Natural killer cell (primary cell): ENCODE data around the gene PPP2R2D. TPM values are rescaled to one million over a fixed set of nuclear protein-coding genes. Genes with fewer than 3 reads are reported as not detected.
"Not testable (repeated sequence)": the region's sequence is repeated elsewhere in the genome, so short reads cannot be mapped to it uniquely, and the experiment has no call there.

Experiments
- ATAC-seq, 3 donors: fragments of 150-1000 bp in 2 of 3; fragments of 200-7000 bp in 1 of 3; cut with Tn5 transposase; 1 replicate in 1 of 3; 2 replicates in 2 of 3; pipeline ENCODE4 v1.10.0; 2021; ENCODE audit warnings: mild to moderate bottlenecking in 2 of 3, moderate library complexity in 2 of 3
- DNase-seq, 2 donors: peaks; one replicate each; pipeline versions ENCODE4 v3.0.0 to v3.0.0-alpha.2; 2013 to 2021; ENCODE audit warnings: mixed read lengths in 1 of 2
- H3K27ac ChIP-seq: one replicate; pipeline ENCODE4 v1.5.1; 2013; ENCODE audit warnings: mild to moderate bottlenecking, low read length
- H3K27me3 ChIP-seq: one replicate; pipeline ENCODE4 v1.6.1; 2013; ENCODE audit warnings: low read length; ENCODE audit not compliant: control insufficient read depth, insufficient read depth
- H3K36me3 ChIP-seq: one replicate; pipeline ENCODE4 v1.6.1; 2013; ENCODE audit warnings: low read length; ENCODE audit not compliant: control insufficient read depth, insufficient read depth
- H3K4me1 ChIP-seq: one replicate; pipeline ENCODE4 v1.6.1; 2013; ENCODE audit warnings: low read length; ENCODE audit not compliant: control insufficient read depth, insufficient read depth
- H3K4me3 ChIP-seq: one replicate; pipeline ENCODE4 v1.5.1; 2013; ENCODE audit warnings: low read length
- H3K9me3 ChIP-seq: one replicate; pipeline ENCODE4 v1.6.1; 2013; ENCODE audit warnings: low read length; ENCODE audit not compliant: control insufficient read depth, insufficient read depth
- H3K27ac Mint-ChIP-seq, 2 donors: one replicate each; pipeline ENCODE4 v1.8.0; 2022; ENCODE audit warnings: mild to moderate bottlenecking in 2 of 2, mixed read lengths in 2 of 2, moderate library complexity in 1 of 2
- H3K27me3 Mint-ChIP-seq, 2 donors: one replicate each; pipeline ENCODE4 v1.8.0; 2022; ENCODE audit warnings: low read depth in 2 of 2, mixed read lengths in 2 of 2
- H3K36me3 Mint-ChIP-seq: one replicate; pipeline ENCODE4 v1.8.0; 2022; ENCODE audit warnings: mixed read lengths
- H3K4me1 Mint-ChIP-seq, 2 donors: one replicate each; pipeline ENCODE4 v1.8.0; 2022; ENCODE audit warnings: mixed read lengths in 2 of 2
- H3K4me3 Mint-ChIP-seq: one replicate; pipeline ENCODE4 v1.8.0; 2022; ENCODE audit warnings: mild to moderate bottlenecking, moderate library complexity, mixed read lengths
- H3K9me3 Mint-ChIP-seq, 2 donors: one replicate each; pipeline ENCODE4 v1.8.0; 2022; ENCODE audit warnings: mixed read lengths in 2 of 2
- WGBS: methylation state at CpG from one replicate; pipeline ENCODE4 v1.1.7; 2013; ENCODE audit warnings: missing lambda C conversion rate; ENCODE audit not compliant: insufficient coverage; 5-methylcytosine and 5-hydroxymethylcytosine counted together
- intact Hi-C: fragments of 100-400 bp; cut with micrococcal nuclease; formaldehyde crosslinking; loops from one replicate; pipeline ENCODE4 v1.14.2; 2022
- total RNA-seq, 4 donors: library from RNA; stranded (reverse); fragments of 120-200 nt in 1 of 4; gene quantifications; one replicate each; pipeline versions ENCODE4 v1.2.3 to v1.2.4, GENCODE V29; 2013 to 2022
- TF ChIP-seq, protein P1 (sequence below): fragments of 200-600 bp; IDR thresholded peaks from one replicate; pipeline ENCODE4 v1.8.0; 2022; ENCODE audit warnings: antibody characterized with exemption

PPP2R2D gene
- total RNA-seq, 3 donors from 2014 or later (not counting 1 experiment from before 2014, with no cell fraction given), result 28.6 to 39.8 (median 35.8) TPM

DNA sequence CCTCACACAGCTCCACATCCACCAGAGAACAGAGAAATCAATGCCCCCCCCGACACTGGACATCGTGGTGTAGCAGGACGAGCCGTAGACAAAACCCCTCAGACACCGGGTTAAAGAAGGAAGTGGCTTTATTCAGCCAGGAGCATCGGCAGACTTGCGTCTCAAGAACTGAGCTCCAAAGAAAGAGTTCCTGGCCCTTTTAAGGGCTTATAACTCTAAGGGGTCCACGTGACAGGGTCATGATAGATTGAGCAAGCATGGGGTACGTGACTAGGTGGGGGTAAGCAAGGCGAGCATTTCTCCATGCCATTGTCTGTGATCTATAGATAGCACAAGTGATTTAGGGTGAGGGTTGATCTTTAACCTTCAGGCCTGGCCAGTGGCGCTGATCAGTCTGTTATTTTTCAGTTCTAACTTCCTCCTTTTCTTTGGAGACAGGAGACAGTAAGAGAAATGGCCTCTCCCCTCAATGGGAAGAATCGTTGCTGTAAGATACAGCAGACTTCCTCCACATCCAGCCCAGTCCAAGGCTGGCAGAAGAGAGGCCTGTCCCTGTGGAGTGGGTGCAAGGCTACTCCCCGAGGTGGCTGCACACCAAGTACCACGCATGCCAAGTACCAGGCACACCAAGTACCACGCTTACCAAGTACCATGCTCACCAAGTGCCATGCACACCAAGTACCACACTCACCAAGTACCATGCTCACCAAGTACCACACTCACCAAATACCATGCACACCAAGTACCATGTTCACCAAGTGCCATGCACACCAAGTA, 19.5 kb upstream of the PPP2R2D start:
- TF ChIP-seq, protein P1, sequence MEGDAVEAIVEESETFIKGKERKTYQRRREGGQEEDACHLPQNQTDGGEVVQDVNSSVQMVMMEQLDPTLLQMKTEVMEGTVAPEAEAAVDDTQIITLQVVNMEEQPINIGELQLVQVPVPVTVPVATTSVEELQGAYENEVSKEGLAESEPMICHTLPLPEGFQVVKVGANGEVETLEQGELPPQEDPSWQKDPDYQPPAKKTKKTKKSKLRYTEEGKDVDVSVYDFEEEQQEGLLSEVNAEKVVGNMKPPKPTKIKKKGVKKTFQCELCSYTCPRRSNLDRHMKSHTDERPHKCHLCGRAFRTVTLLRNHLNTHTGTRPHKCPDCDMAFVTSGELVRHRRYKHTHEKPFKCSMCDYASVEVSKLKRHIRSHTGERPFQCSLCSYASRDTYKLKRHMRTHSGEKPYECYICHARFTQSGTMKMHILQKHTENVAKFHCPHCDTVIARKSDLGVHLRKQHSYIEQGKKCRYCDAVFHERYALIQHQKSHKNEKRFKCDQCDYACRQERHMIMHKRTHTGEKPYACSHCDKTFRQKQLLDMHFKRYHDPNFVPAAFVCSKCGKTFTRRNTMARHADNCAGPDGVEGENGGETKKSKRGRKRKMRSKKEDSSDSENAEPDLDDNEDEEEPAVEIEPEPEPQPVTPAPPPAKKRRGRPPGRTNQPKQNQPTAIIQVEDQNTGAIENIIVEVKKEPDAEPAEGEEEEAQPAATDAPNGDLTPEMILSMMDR, result no peak
- no peak overlapping the region for H3K27ac ChIP-seq
- ATAC-seq (no peak), DNase-seq (no peak)
- intact Hi-C loops, result no loop called here
- H3K27me3 ChIP-seq, result no peaks in the 10 kb centered on the region
- peaks cover 15 to 16% of the 10 kb centered on the region in 2 donors for H3K27me3 Mint-ChIP-seq
- H3K36me3 ChIP-seq, result no peaks in the 10 kb centered on the region
- H3K27ac Mint-ChIP-seq, result no peak overlapping the region
- no peaks in the 10 kb centered on the region for H3K36me3 Mint-ChIP-seq
- WGBS, result 83% methylated on average over 14 of the region's 15 CpGs
- H3K4me3 ChIP-seq, result no peak overlapping the region
- H3K4me1 Mint-ChIP-seq, result peaks cover 4 to 9% of the 10 kb centered on the region in 2 donors
- no peak overlapping the region for H3K4me3 Mint-ChIP-seq
- H3K4me1 ChIP-seq, result peaks cover 6% of the 10 kb centered on the region
- H3K9me3 ChIP-seq, result no peaks in the 10 kb centered on the region
- no peaks in the 10 kb centered on the region for H3K9me3 Mint-ChIP-seq

DNA sequence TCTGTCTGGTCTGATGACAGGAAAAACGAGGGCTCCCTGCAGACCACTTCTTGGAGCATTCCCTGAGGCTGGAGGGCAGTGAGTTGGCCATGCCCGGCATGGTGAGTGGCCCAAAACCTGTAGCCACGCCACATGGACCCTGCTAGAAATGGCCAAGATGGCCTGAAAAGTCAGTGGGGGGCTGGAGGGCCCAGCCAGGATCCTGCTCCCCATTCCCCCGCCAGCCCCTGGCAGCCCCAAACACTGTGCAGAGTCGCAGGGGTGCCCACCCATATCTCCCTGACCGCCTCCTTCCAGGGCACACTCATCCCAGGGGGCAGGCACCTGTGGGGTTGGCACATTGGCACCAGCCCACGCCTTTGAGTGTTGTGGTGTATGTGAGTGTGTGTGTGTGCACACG, 18.7 kb upstream of the PPP2R2D start:
- Histone ChIP-seq H3K4me3 (no peak overlapping the region), H3K4me1 (peaks cover 6% of the 10 kb centered on the region), H3K27me3 (no peaks in the 10 kb centered on the region), H3K36me3 (no peaks in the 10 kb centered on the region), H3K9me3 (no peaks in the 10 kb centered on the region), H3K27ac (no peak overlapping the region)
- no peaks in the 10 kb centered on the region for H3K36me3 Mint-ChIP-seq
- DNase-seq (no peak), ATAC-seq (no peak)
- H3K4me1 Mint-ChIP-seq, result peaks cover 4 to 9% of the 10 kb centered on the region in 2 donors
- intact Hi-C loops, result no loop called here
- H3K9me3 Mint-ChIP-seq, result no peaks in the 10 kb centered on the region
- no peak overlapping the region for H3K4me3 Mint-ChIP-seq
- TF ChIP-seq, protein P1, result no peak
- WGBS, result 92% methylated on average over 8 of the region's 8 CpGs
- no peak overlapping the region for H3K27ac Mint-ChIP-seq
- H3K27me3 Mint-ChIP-seq, result peaks cover 8 to 12% of the 10 kb centered on the region in 2 donors

DNA sequence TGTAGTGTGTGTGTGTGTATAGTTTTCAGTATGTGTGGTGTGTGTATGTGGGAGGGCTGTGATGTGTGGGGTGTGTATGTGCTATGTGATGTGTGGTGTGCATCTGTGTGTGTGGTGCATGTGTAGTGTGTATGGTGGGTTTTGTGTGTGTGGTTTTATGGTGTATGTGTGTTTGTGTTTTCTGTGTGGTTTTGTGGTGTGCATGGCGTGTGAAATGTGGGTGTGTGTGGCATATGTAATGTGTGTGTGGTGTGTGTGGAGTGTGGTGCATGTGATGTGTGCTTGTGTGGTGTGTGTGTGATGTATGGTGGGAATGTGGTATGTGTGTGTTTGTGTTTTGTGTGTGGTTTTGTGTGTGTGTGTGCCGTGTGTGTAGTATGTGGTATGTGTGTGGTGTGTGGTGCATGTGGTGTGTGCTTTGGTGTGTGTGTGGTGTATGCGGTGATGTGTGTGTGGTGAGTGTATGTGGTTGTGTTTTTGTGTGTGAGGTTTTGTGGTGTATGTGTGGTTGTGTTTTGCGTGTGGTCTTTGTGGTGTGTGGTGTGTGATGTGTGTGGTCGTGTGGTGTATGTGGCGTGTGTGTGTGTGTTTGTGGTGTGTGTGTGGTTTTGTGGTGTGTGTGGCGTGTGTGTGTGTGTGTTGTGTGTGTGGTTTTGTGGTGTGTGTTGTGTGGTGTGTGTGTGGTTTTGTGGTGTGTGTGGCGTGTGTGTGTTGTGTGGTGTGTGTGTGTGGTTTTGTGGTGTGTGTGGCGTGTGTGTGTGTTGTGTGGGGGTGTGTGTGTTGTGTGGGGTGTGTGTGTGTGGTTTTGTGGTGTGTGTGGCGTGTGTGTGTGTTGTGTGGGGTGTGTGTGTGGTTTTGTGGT, 18.0 kb upstream of the PPP2R2D start:
- Mint-ChIP-seq H3K4me1 (peaks cover 4 to 9% of the 10 kb centered on the region in 2 donors), H3K36me3 (no peaks in the 10 kb centered on the region), H3K4me3 (no peak overlapping the region), H3K9me3 (no peaks in the 10 kb centered on the region), H3K27me3 (peaks cover 2 to 10% of the 10 kb centered on the region in 2 donors), H3K27ac (no peak overlapping the region)
- Histone ChIP-seq H3K27ac (no peak overlapping the region), H3K4me3 (no peak overlapping the region), H3K36me3 (no peaks in the 10 kb centered on the region), H3K9me3 (no peaks in the 10 kb centered on the region), H3K27me3 (no peaks in the 10 kb centered on the region), H3K4me1 (peaks cover 6% of the 10 kb centered on the region)
- DNase-seq, result peak in 1 of 2 donors; percentile 20
- WGBS, result 59% methylated on average over 10 of the region's 10 CpGs
- intact Hi-C loops, result no loop called here
- no peak for ATAC-seq
- TF ChIP-seq, protein P1, result no peak

- H3K27ac ChIP-seq, H3K27ac Mint-ChIP-seq, H3K4me1 Mint-ChIP-seq, intact Hi-C loops, H3K27me3 ChIP-seq, H3K4me3 Mint-ChIP-seq, H3K9me3 Mint-ChIP-seq, DNase-seq, H3K27me3 Mint-ChIP-seq, H3K36me3 Mint-ChIP-seq, ATAC-seq, H3K4me1 ChIP-seq, H3K4me3 ChIP-seq, H3K36me3 ChIP-seq, H3K9me3 ChIP-seq: not testable (repeated sequence)
- 62% methylated on average over 7 of the region's 7 CpGs for WGBS
Observed at GRCh38 chr10:131883621-131884393, 17.0 kb upstream of the PPP2R2D start.
